IgD-negative memory B cell (primary cell): ENCODE measurements around the gene SYNPR. TPM values are rescaled to one million over a fixed set of nuclear protein-coding genes. Genes with fewer than 3 reads are reported as not detected.

Experiments
- H3K27ac Mint-ChIP-seq, 3 donors: one replicate each; pipeline ENCODE4 v1.8.0; 2020 to 2022; ENCODE audit warnings: mild to moderate bottlenecking in 3 of 3, mixed read lengths in 3 of 3, moderate library complexity in 1 of 3
- H3K27me3 Mint-ChIP-seq: one replicate; pipeline ENCODE4 v1.8.0; 2021; ENCODE audit warnings: mixed read lengths
- H3K36me3 Mint-ChIP-seq: one replicate; pipeline ENCODE4 v1.8.0; 2020; ENCODE audit warnings: mild to moderate bottlenecking, mixed read lengths
- H3K4me1 Mint-ChIP-seq, 3 donors: one replicate each; pipeline ENCODE4 v1.8.0; 2020 to 2022; ENCODE audit warnings: mixed read lengths in 3 of 3, mild to moderate bottlenecking in 1 of 3
- H3K4me3 Mint-ChIP-seq, 4 donors: one replicate each; pipeline ENCODE4 v1.8.0; 2020 to 2022; ENCODE audit warnings: mild to moderate bottlenecking in 4 of 4, mixed read lengths in 4 of 4, moderate library complexity in 3 of 4
- H3K9me3 Mint-ChIP-seq, 3 donors: one replicate each; pipeline ENCODE4 v1.8.0; 2020 to 2021; ENCODE audit warnings: mixed read lengths in 3 of 3, mild to moderate bottlenecking in 1 of 3
- polyA plus RNA-seq: library from polyadenylated mRNA; unstranded; fragments of 300-500 nt; fragmentation: Illumina TruSeq; gene quantifications from one replicate; pipeline ENCODE4 v1.2.3, GENCODE V29; 2021

Gene SYNPR
- polyA plus RNA-seq, 1 donor from 2014 or later, result not detected

- H3K4me1 Mint-ChIP-seq, result no peaks in the 10 kb centered on the region
- no peak overlapping the region for H3K27ac Mint-ChIP-seq
- no peaks in the 10 kb centered on the region for H3K9me3 Mint-ChIP-seq
- peaks cover 15% of the 10 kb centered on the region for H3K27me3 Mint-ChIP-seq
- no peaks in the 10 kb centered on the region for H3K36me3 Mint-ChIP-seq
- no peak overlapping the region for H3K4me3 Mint-ChIP-seq
Observed at GRCh38 chr3:63279005-63279841, 1.1 kb downstream of the SYNPR start.

GRCh38 chr3:63287610-63288009 is 9.5 kb downstream of the SYNPR start:
- no peaks in the 10 kb centered on the region for H3K9me3 Mint-ChIP-seq
- H3K36me3 Mint-ChIP-seq, result no peaks in the 10 kb centered on the region
- no peaks in the 10 kb centered on the region for H3K27me3 Mint-ChIP-seq
- H3K4me3 Mint-ChIP-seq, result no peak overlapping the region
- no peaks in the 10 kb centered on the region for H3K4me1 Mint-ChIP-seq
- no peak overlapping the region for H3K27ac Mint-ChIP-seq

GRCh38 chr3:63290686-63291085 is 12.6 kb downstream of the SYNPR start:
- H3K36me3 Mint-ChIP-seq, result no peaks in the 10 kb centered on the region

GRCh38 chr3:63294332-63294731 is 16.2 kb downstream of the SYNPR start:
- Mint-ChIP-seq H3K36me3 (peaks cover 2% of the 10 kb centered on the region), H3K27me3 (peaks cover 1% of the 10 kb centered on the region), H3K27ac (no peak overlapping the region), H3K4me1 (no peaks in the 10 kb centered on the region), H3K4me3 (no peak overlapping the region), H3K9me3 (peaks cover 0 to 2% (median 0%) of the 10 kb centered on the region in 3 donors)

More at GRCh38 chr3:63290686-63291085, 12.6 kb downstream of the SYNPR start:
- H3K4me1 Mint-ChIP-seq, result no peaks in the 10 kb centered on the region
- H3K9me3 Mint-ChIP-seq, result no peaks in the 10 kb centered on the region
- H3K27ac Mint-ChIP-seq, result no peak overlapping the region
- H3K4me3 Mint-ChIP-seq, result no peak overlapping the region
- no peaks in the 10 kb centered on the region for H3K27me3 Mint-ChIP-seq

- H3K4me3 Mint-ChIP-seq, result no peak overlapping the region
- no peaks in the 10 kb centered on the region for H3K4me1 Mint-ChIP-seq
- H3K9me3 Mint-ChIP-seq, result peaks cover 0 to 2% (median 0%) of the 10 kb centered on the region in 3 donors
- peaks cover 2% of the 10 kb centered on the region for H3K36me3 Mint-ChIP-seq
- H3K27ac Mint-ChIP-seq, result no peak overlapping the region
- H3K27me3 Mint-ChIP-seq, result peaks cover 1% of the 10 kb centered on the region
Observed at GRCh38 chr3:63295356-63295755, 17.2 kb downstream of the SYNPR start.

GRCh38 chr3:63295806-63296205 is 17.7 kb downstream of the SYNPR start:
- H3K36me3 Mint-ChIP-seq, result peaks cover 2% of the 10 kb centered on the region
- peaks cover 0 to 3% (median 0%) of the 10 kb centered on the region in 3 donors for H3K9me3 Mint-ChIP-seq
- peaks cover 1% of the 10 kb centered on the region for H3K27me3 Mint-ChIP-seq
- no peak overlapping the region for H3K4me3 Mint-ChIP-seq
- H3K27ac Mint-ChIP-seq, result no peak overlapping the region
- no peaks in the 10 kb centered on the region for H3K4me1 Mint-ChIP-seq

GRCh38 chr3:63296249-63296648 is 18.1 kb downstream of the SYNPR start:
- no peak overlapping the region for H3K4me3 Mint-ChIP-seq
- no peaks in the 10 kb centered on the region for H3K4me1 Mint-ChIP-seq
- H3K9me3 Mint-ChIP-seq, result peaks cover 0 to 3% (median 0%) of the 10 kb centered on the region in 3 donors
- H3K36me3 Mint-ChIP-seq, result peaks cover 2% of the 10 kb centered on the region
- H3K27ac Mint-ChIP-seq, result no peak overlapping the region
- peaks cover 1% of the 10 kb centered on the region for H3K27me3 Mint-ChIP-seq

- no peak overlapping the region for H3K4me3 Mint-ChIP-seq
- peaks cover under 1 to 2% (median 1%) of the 10 kb centered on the region in 3 donors for H3K9me3 Mint-ChIP-seq
- no peaks in the 10 kb centered on the region for H3K4me1 Mint-ChIP-seq
- H3K27ac Mint-ChIP-seq, result no peak overlapping the region
- H3K27me3 Mint-ChIP-seq, result peaks cover 1% of the 10 kb centered on the region
- peaks cover 2% of the 10 kb centered on the region for H3K36me3 Mint-ChIP-seq
Observed at GRCh38 chr3:63303238-63303637, 25.1 kb downstream of the SYNPR start.

- H3K4me1 Mint-ChIP-seq, result no peaks in the 10 kb centered on the region
- no peak overlapping the region for H3K4me3 Mint-ChIP-seq
- peaks cover 2 to 9% (median 4%) of the 10 kb centered on the region in 3 donors for H3K9me3 Mint-ChIP-seq
- H3K36me3 Mint-ChIP-seq, result peaks cover 2% of the 10 kb centered on the region
- H3K27ac Mint-ChIP-seq, result no peak overlapping the region
- H3K27me3 Mint-ChIP-seq, result no peaks in the 10 kb centered on the region
Observed at GRCh38 chr3:63304421-63304820, 26.3 kb downstream of the SYNPR start.

GRCh38 chr3:63308072-63308471 is 30.0 kb downstream of the SYNPR start:
- Mint-ChIP-seq H3K36me3 (peaks cover 2% of the 10 kb centered on the region), H3K4me3 (no peak overlapping the region), H3K4me1 (no peaks in the 10 kb centered on the region), H3K27ac (no peak overlapping the region), H3K27me3 (peaks cover 2% of the 10 kb centered on the region), H3K9me3 (peaks cover 2 to 9% (median 3%) of the 10 kb centered on the region in 3 donors)

GRCh38 chr3:63309768-63310167 is 31.7 kb downstream of the SYNPR start:
- Mint-ChIP-seq H3K9me3 (peaks cover 2 to 9% (median 4%) of the 10 kb centered on the region in 3 donors), H3K27ac (no peak overlapping the region), H3K36me3 (peaks cover 4% of the 10 kb centered on the region), H3K27me3 (peaks cover 2% of the 10 kb centered on the region), H3K4me1 (no peaks in the 10 kb centered on the region), H3K4me3 (no peak overlapping the region)

GRCh38 chr3:63323766-63324165 is 45.7 kb downstream of the SYNPR start:
- no peak overlapping the region for H3K27ac Mint-ChIP-seq
- peaks cover 0 to 1% (median 0%) of the 10 kb centered on the region in 3 donors for H3K9me3 Mint-ChIP-seq
- H3K36me3 Mint-ChIP-seq, result no peaks in the 10 kb centered on the region
- no peaks in the 10 kb centered on the region for H3K4me1 Mint-ChIP-seq
- H3K4me3 Mint-ChIP-seq, result no peak overlapping the region
- H3K27me3 Mint-ChIP-seq, result peaks cover 2% of the 10 kb centered on the region

GRCh38 chr3:63324621-63325020 is 46.5 kb downstream of the SYNPR start:
- H3K27ac Mint-ChIP-seq, result no peak overlapping the region

GRCh38 chr3:63325386-63325785 is 47.3 kb downstream of the SYNPR start:
- Mint-ChIP-seq H3K9me3 (peaks cover 0 to 1% (median 0%) of the 10 kb centered on the region in 3 donors), H3K36me3 (no peaks in the 10 kb centered on the region), H3K27me3 (peaks cover 2% of the 10 kb centered on the region), H3K4me1 (no peaks in the 10 kb centered on the region), H3K4me3 (no peak overlapping the region), H3K27ac (no peak overlapping the region)

More at GRCh38 chr3:63324621-63325020, 46.5 kb downstream of the SYNPR start:
- Mint-ChIP-seq H3K4me3 (no peak overlapping the region), H3K9me3 (peaks cover 0 to 1% (median 0%) of the 10 kb centered on the region in 3 donors), H3K27me3 (peaks cover 2% of the 10 kb centered on the region), H3K36me3 (no peaks in the 10 kb centered on the region), H3K4me1 (no peaks in the 10 kb centered on the region)

GRCh38 chr3:63328365-63328764 is 50.3 kb downstream of the SYNPR start:
- peaks cover 0 to 1% (median 0%) of the 10 kb centered on the region in 3 donors for H3K4me1 Mint-ChIP-seq
- H3K27me3 Mint-ChIP-seq, result peaks cover 2% of the 10 kb centered on the region
- peaks cover 0 to 1% (median 0%) of the 10 kb centered on the region in 3 donors for H3K9me3 Mint-ChIP-seq
- H3K27ac Mint-ChIP-seq, result no peak overlapping the region
- H3K36me3 Mint-ChIP-seq, result no peaks in the 10 kb centered on the region
- no peak overlapping the region for H3K4me3 Mint-ChIP-seq

- Mint-ChIP-seq H3K36me3 (peaks cover 1% of the 10 kb centered on the region), H3K9me3 (no peaks in the 10 kb centered on the region), H3K4me1 (peaks cover 0 to 1% (median 0%) of the 10 kb centered on the region in 3 donors), H3K27ac (no peak overlapping the region), H3K4me3 (no peak overlapping the region), H3K27me3 (peaks cover 2% of the 10 kb centered on the region)
Observed at GRCh38 chr3:63331520-63331919, 53.4 kb downstream of the SYNPR start.
